Dedifferentiated amniotic fluid mesenchymal stem cell (primary cell): Measurements from ENCODE around the gene NCDN.

Experiments used
- DNase-seq: peaks from one replicate; pipeline ENCODE4 v3.0.0-alpha.2; 2016; ENCODE audit errors: extremely low spot score

Gene NCDN

DNA sequence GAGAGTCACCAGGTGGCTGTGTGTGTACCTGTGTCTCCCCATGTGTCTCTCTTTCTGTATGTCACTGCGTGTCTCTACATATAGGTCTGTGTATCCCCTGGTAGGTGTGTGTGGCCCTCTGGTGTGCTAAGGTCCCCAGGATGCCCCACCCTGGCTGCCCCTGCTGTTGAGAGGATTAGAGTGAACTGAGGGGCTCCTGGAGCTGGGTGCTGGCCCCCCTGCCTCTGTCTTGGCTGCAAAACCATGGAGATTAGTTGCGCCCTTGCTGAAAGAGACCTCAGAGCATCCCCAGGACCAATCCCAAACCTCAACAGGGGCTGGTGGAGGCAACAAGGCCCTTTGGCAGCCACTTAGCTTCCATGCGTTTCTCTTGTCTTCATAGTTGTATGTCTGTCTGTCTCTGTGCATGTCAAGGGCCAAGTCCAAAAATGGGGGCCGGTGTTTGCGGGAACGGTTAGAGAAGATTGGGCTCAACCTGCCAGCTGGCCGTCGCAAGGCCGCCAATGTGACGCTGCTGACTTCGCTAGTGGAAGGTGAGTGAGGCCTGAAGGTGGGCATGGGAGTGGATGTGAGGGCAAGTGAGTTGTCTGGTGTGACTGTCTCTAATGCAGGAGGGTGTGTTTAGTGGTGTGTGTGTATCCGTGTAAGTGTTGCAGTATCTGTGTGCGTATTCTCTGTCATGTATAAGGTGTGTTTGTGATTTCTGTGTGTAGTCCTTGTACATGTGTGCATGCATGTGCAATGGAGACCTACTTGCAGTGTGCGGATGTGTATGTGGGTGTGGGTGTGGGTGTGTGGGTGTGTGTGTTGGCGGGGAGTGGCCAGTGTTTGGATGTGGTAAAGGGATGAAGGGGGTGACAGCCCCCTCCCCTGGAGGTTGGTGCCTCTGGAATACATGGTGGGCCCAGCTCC is 32.2 kb downstream of the NCDN start:
- no peak for DNase-seq

DNA sequence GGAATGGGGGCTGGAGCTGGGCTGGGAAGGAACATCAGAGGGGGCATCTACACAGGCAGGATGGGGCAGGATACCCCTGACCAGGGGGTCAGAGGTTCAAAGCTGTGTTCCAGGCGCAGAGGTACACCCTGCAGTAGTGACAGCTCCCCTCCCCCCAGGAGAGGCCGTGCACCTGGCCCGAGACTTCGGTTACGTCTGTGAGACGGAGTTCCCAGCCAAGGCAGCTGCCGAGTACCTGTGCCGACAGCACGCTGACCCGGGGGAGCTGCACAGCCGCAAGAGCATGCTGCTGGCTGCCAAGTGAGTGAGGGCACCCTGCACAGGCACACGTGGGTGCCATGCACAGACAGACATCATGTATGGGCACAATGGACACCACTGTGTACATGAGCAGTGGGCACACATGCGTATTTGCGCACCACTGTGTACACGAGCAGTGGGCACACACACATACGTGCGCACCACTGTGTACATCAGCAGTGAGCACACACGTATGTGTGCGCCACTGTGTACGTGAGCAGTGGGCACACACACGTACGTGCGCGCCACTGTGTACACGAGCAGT is 33.0 kb downstream of the NCDN start:
- DNase-seq, result no peak

DNA sequence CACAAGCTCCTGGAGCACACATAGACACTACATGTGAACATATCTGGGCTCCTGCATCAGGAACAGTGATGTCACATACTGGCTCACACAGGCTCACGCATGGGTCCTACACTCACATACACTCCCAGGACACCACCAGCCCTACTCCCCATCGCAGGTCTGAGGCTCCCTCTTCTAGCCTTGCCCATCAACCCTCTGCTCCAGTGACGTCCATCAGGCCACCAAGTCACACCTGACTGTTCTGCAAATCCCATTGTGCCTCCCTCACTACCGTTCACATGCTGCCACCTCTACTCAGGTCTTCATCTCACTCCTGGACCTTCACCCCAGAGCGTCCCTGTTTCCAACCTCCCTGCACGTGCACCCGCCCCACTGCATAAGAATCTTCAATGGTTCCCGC is 33.6 kb downstream of the NCDN start:
- no peak for DNase-seq

DNA sequence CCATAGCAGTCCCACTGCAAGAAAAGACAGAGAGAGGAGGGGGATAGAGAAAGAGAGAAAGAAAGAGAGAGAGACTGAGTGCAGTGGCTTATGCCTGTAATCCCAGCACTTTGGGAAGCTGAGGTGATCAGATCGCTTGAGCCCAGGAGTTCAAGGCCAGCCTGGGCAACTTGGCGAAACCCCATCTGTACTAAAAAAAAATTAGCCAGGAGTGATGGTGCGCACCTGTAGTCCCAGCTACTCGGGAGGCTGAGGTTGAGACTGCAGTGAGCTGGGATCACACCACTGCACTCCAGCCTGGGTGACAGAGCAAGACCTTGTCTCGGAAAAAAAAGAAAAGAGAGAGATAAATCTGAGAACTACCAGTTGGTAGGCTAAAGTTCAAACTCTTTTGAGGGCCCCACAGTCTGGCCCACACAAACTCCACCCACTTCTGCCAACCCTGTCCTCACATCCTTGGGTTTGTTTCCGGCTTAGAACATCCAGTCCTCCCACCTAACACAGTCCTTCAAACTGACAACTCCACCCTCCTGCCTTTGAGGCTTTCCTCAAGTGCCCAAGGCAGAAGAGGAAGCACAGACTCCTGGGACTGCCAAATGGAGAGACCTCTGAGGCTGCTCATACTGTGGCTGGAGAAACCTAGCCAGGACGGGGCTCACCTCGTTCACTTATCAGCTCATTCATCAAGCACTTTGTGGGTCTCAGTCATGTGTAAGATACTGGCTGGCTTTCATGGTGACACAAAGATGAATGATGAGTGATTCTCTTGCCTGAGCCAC is 35.6 kb downstream of the NCDN start:
- no peak for DNase-seq

DNA sequence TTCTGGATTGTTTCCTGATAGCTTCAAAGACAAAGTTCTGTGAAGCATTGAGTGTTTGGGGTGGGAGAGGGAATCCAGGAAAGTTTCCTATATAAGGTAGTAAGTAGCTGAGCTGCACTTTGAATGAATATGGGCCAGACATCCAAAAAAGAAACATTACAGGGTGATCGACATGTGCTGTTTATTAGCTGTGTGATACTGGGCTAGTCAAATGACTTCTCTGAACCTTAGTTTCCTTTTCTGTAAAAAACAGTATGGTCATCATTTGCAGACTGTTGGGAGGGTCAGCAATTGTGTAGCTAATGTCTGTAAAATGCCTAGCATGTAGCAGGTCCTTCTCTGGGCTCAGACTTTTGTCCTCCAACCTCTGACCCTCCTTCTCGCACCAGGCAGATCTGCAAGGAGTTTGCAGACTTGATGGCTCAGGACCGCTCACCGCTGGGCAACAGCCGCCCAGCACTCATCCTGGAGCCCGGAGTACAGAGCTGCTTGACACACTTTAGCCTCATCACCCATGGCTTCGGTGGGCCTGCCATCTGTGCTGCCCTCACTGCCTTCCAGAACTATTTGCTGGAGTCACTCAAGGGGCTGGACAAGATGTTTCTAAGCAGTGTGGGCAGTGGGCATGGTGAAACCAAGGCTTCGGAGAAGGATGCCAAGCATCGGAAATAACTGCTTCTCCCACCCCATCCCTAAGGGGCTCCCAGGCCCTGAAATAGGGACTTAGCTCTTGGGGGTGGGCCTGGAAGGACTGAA is 36.6 kb downstream of the NCDN start:
- no peak for DNase-seq

DNA sequence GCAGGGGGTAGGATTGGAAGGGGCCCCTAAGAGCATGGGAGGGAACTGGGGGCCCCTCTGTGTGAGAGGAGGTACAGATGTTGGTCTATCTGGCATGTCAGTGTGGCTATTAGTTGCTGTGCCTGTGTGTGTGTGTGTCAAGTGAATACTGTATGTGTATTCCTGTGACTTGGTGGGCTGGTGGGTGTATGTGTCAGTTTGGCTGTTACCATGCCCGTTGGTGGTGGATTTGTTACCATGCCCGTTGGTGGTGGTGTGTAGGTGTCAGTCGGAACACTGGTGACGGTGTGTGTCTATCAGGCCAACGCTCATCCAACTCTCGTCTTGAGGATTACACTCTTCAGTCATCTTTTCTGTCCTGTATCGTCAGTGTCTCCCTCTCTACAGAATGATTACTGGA is 38.1 kb downstream of the NCDN start:
- DNase-seq, result no peak

DNA sequence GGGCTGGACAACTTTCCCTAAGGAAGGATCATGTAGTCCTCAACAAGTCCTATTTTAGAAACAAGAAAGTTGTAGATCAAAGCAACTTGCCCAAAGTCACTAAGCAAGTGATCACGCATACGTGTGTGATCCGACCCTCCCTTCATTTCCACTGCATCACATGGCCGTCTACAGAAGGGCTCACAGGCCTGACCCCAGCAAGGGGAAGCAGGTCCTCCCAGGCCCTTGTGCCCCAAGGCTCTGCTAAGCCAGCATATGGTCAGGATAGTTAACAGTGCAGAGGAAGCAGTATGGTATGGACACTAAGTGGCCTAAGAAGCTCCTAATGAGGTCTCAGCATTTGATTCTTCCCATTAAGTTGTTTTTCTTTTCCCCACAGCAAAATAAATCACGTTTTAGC is 40.3 kb downstream of the NCDN start:
- DNase-seq, result no peak

DNA sequence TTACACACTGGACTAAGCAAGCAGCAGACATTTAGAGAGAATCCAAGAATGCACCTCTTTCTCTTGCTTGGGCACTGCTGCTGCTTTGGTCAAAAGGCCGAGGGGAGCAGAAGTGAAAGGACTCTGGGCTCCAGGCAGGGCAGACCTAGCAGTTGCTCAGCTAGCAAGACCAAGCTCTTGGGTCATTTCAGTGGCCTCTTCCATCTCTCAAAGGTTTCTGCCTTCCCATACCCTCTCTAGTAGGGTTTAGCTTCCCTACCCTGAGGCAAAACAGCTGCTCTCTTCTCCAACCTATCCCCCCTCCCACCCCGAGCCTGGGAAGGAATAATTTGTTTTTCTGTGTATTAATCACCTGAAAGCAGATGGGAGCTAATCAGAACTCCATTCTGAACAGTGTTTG is 41.3 kb downstream of the NCDN start:
- DNase-seq, result no peak

DNA sequence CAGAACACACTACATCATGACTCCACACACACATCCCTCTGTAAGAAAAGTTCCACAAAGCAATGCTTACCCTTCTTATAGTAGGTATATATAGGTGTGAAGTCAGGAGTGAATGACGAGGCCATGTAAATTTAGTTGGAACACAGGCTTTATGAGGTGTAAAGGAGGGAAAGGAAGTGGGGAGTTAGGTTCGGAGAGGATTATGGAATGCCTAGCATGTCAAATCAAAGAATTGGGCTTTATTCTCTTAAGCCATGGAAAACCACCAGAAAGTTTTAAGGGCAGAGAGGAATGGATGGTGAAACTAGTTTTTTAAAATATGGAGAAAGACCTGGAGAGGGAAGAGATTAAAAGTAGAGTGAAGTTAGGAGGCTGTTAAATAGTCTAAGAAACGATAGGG is 41.8 kb downstream of the NCDN start:
- DNase-seq, result no peak

DNA sequence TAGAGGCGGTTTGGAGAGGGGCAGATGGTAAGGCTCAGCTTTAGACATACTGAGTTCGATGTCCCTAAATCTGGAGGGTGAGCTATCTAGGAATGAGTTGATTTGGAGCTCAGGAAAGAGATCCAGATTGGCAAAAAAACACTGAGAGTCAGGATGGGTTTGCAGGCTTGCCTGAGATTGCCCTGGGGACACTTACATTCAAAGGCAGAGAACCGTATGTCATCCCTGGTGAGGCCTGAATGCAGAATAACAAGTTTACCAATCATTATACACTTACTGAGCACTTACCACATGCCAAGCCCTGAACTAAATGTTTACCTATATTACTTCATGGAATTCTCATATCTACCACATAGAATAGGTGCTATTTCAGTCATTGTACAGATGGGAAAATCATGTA is 43.0 kb downstream of the NCDN start:
- DNase-seq, result no peak

DNA sequence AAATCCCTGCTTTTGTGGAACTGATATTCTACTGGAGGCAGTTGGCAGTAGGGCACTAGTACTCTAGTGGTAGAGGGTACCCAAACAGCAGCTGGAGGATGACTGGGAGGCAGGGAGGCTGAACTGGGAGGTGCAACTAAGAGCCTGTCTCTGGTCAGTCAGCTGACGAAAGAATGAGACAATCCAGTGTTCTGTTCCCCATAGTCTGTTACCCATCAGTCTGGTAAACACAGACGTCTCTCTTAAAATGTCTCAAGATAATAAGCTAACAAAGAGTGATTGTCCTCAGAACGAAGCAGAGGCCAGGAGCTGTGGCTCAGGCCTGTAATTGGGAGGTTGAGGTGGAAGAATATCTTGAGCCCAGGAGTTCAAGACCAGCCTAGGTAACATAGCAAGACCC is 45.9 kb downstream of the NCDN start:
- no peak for DNase-seq

DNA sequence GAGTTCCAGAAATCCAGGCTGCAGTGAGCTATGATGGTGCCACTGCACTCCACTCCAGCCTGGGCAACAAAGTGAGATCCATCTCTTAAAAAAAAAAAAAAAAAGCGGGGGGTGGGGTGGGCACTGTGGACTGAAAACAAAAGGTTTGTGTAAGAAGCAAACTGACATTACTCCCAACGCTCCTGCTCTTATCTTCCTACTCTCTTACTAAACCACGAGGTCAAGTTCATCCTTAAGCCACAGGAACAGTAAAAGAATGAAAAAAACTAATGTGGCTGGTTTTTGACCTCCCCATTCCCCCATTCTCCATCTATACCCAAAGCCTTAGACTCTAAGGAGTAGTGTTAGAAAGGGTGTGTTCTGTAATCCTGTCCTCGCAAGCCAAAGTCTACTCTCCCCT is 46.3 kb downstream of the NCDN start:
- DNase-seq, result no peak

DNA sequence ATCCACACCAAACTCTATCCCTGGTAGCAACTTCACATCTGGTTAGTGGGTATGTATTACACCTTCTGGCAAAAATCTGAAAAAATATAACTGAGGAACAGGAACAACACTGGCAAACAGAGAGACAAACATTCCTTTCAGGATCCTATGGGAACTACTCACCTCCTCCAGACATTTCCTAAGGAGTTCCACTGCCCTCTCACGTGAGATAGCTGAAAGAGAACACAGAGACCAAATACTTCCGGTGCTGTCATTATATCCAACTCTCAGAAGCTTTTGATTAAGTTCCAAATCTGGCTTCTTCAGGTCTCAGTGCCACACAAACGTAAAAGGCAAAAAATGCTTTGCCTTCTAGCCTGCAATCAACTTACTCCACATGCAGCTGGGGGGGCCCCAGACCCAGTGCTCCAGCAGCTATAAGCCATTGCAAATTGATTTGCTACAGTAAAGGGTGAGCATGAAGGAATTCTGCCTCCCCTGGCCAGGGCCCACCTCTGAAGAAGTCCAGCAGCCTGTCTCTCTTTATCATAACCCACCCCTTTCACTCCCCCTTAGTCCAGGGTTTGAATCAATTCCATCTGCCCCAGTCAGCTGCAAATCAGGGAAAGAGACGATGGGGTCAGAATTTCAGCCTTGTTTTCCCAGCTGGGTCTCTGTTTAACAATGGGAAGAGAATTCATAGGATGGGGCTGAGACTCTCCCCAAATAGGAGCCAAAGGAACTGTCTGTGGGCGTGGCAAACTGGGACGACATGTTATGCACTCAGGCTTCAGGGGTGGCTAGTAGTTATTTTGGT is 47.7 kb downstream of the NCDN start:
- peak; percentile 20 for DNase-seq

DNA sequence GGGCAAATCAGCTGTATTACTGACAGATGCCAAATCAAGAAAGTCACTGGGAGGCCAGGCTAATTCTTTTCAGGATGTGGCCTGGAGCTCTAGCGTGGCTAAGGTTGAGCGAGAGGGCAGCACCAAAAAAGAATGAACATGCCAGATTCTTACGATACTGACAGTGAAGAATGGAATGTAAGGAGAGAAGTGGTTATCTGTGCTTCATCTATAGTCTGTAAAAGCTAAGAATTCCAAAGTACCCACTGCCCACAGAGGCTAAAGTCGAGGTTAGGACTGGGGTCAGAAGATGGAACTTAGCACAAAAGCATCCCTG is 48.2 kb downstream of the NCDN start:
- DNase-seq, result peak; percentile 56

DNA sequence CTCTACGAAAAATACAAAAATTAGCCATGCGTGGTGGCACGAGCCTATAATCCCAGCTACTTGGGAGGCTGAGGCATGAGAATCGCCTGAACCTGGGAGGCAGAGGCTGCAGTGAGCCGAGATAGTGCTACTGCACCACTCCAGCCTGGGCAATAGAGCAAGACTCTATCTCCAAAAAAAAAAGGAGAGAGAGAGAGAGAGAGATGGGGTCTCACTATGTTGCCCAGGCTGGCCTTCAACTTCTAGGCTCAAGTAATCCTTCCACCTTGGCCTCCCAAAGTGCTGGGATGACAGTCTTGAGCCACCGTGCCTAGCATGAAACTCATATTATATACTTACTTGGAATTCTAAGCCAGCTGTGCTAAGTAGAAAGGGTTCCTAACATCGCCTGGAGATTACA is 54.1 kb downstream of the NCDN start:
- no peak for DNase-seq

DNA sequence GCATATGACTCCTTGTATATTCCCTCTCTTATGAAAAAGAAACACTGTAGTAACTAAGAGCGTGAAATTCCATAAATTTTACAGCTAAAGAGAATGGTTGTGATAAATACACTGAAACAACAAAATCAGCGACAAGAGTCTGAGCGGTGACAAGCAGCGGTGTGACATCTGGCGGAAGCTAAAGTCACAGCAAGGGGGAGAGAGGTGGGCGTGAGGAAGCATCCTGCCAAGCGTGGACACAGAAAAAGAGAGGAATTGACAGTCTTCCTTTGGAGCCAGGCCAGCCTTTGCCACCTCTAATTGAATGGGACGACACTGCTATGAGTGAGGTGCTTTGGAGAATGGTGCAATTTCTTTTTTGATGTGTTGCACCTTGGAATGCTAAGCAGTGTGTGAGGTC is 57.8 kb downstream of the NCDN start:
- DNase-seq, result no peak
